Memory B cell (primary cell): ENCODE data around the gene ATP10B.
A peak's percentile ranks its signal among the peaks of the same experiment; 100 is the strongest.
"Not testable (repeated sequence)": the region's sequence is repeated elsewhere in the genome, so short reads cannot be mapped to it uniquely, and the experiment has no call there.

ENCODE experiments used
- ATAC-seq: fragments of 150-1000 bp; cut with Tn5 transposase; 2 replicates; pipeline ENCODE4 v1.10.0; 2021; ENCODE audit warnings: low read depth, mild to moderate bottlenecking, moderate library complexity
- DNase-seq, 2 donors: peaks; one replicate each; pipeline ENCODE4 v3.0.0; 2022; ENCODE audit warnings: low spot score in 2 of 2
- H3K27ac Mint-ChIP-seq: one replicate; pipeline ENCODE4 v1.8.0; 2022; ENCODE audit warnings: mild to moderate bottlenecking, moderate library complexity, mixed read lengths
- H3K27me3 Mint-ChIP-seq: one replicate; pipeline ENCODE4 v1.8.0; 2022; ENCODE audit warnings: mixed read lengths
- H3K36me3 Mint-ChIP-seq: one replicate; pipeline ENCODE4 v1.8.0; 2022; ENCODE audit warnings: mild to moderate bottlenecking, mixed read lengths
- H3K4me1 Mint-ChIP-seq: one replicate; pipeline ENCODE4 v1.8.0; 2022; ENCODE audit warnings: mixed read lengths
- H3K4me3 Mint-ChIP-seq: one replicate; pipeline ENCODE4 v1.8.0; 2022; ENCODE audit warnings: mild to moderate bottlenecking, moderate library complexity, mixed read lengths
- H3K9me3 Mint-ChIP-seq: one replicate; pipeline ENCODE4 v1.8.0; 2022; ENCODE audit warnings: mixed read lengths

The ATP10B gene

DNA sequence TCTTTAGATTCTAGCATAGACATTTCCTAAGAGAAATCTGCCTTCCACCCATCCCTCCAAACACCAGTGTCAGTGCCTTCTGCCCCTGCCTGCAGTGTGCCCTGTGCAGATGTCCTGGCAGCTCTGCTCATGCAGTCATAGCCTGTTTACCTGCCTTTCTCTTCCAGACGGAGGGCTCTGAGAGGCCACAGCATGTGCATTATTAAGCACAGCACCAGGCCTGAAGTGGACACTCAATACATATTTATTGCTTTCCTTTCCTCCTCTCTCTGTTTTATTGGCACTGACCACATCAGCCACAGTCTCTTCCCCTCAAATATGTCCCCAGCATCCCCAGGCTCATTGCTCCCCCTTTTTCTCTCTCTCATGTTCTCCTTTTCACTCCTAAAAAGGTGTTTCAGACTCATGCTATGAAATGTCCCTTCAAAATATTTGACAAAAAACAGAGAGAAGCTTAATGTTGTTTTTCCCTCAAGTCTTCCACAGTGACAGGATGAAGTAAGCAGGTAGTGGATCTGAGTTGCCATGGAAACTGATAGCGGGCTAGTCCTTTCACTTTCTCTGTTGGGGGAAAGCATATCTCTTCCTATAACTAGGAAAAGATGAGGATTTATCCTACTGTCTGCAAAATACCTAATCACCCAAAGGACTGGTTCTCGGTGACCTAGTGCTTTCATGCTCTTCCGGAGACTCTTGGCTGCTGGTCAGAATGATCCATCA is 100.9 kb downstream of the ATP10B start:
- DNase-seq: no peak
- Mint-ChIP-seq H3K4me3 (no peak overlapping the region), H3K27me3 (peaks cover 10% of the 10 kb centered on the region), H3K9me3 (peaks cover 2% of the 10 kb centered on the region), H3K4me1 (peaks cover 2% of the 10 kb centered on the region), H3K27ac (no peak overlapping the region), H3K36me3 (no peaks in the 10 kb centered on the region)
- no peak for ATAC-seq

DNA sequence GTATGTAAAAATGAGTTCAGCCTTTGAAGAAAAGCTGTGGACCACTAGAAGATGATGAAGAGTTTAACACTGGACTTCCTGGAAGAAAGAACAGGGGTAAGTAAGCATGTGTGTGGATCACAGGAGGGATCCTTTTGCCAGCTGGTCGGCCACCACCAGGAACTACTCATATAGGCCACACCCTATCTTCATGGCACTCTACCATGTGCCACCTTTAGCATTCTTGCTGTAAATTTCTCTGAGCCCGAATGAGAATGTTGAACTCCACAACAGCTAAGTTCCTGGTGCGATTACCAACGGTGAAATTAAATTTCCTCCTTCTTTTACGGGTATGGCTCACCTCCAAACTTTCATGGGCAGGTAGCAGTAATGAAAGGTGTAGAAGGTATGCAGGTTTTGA is 102.3 kb downstream of the ATP10B start:
- no peak for ATAC-seq
- no peaks in the 10 kb centered on the region for H3K9me3 Mint-ChIP-seq
- H3K4me3 Mint-ChIP-seq: no peak overlapping the region
- H3K27ac Mint-ChIP-seq: no peak overlapping the region
- peaks cover 10% of the 10 kb centered on the region for H3K27me3 Mint-ChIP-seq
- H3K36me3 Mint-ChIP-seq: no peaks in the 10 kb centered on the region
- peaks cover 2% of the 10 kb centered on the region for H3K4me1 Mint-ChIP-seq
- no peak for DNase-seq

DNA sequence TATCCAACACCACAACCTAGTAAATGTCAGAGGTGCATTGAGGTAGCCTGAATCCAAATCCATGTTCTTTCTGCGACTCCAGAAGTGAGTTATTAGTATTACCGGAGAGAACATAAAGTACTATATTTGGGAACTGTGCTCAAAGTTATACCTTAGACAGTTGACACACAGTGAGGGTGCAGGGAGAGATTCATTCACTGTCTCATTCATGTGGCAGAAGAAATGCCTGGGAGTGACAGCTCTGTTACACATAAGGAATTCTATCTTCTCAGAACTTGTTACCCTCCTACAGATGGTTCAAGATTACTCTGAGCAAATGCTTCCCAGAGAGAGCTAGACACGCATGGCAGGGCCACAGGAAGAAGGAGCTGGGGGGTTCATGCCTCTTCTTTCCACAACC is 103.0 kb downstream of the ATP10B start:
- no peak overlapping the region for H3K27ac Mint-ChIP-seq
- H3K36me3 Mint-ChIP-seq: no peaks in the 10 kb centered on the region
- ATAC-seq (no peak), DNase-seq (no peak)
- H3K27me3 Mint-ChIP-seq: peaks cover 10% of the 10 kb centered on the region
- H3K9me3 Mint-ChIP-seq: no peaks in the 10 kb centered on the region
- no peak overlapping the region for H3K4me3 Mint-ChIP-seq
- H3K4me1 Mint-ChIP-seq: peaks cover 2% of the 10 kb centered on the region

DNA sequence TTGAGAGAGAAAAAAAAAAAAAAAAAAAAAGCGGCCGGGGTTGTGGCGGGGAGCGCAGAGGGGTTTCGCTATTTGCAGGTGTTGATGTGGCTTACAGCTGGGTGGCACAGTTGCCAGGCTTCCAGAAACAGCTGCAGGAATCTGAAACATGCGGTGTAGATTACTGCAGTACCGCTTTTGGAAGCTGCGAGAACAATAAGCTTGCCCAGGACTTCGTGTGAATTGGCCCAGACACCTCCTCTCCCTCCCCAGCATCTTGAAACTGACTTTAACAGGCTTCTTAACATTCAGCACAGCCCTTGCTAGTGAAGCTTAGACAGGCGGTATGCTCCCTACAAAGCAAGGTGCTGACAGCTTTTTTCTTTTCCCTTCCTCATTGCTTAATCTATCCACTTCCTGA is 104.0 kb downstream of the ATP10B start:
- Mint-ChIP-seq H3K27ac (no peak overlapping the region), H3K9me3 (no peaks in the 10 kb centered on the region), H3K4me3 (no peak overlapping the region), H3K36me3 (no peaks in the 10 kb centered on the region), H3K4me1 (peaks cover 2% of the 10 kb centered on the region), H3K27me3 (peaks cover 10% of the 10 kb centered on the region)
- no peak for ATAC-seq
- no peak for DNase-seq

DNA sequence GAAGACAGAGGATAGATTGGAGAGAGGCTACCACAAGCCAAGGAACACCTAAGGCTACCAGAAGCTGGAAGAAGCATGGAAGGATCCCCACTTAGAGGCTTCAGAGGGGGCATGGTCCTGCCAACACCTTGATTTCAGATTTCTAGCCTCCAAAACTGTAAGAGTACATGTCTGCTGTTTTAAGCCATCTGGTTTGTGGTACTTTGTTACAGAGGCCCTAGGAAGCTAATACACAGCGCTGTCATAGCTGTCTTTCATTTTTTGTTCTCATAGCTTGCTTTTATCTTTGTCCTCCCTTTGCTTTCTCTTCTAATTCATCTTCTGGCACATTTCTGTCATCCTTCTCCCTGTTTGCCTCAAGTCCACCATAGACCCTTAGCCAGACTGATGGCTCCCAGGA is 104.5 kb downstream of the ATP10B start:
- ATAC-seq: no peak
- H3K4me1 Mint-ChIP-seq: peaks cover 2% of the 10 kb centered on the region
- no peak for DNase-seq
- peaks cover 10% of the 10 kb centered on the region for H3K27me3 Mint-ChIP-seq
- H3K4me3 Mint-ChIP-seq: no peak overlapping the region
- no peaks in the 10 kb centered on the region for H3K9me3 Mint-ChIP-seq
- H3K36me3 Mint-ChIP-seq: no peaks in the 10 kb centered on the region
- H3K27ac Mint-ChIP-seq: no peak overlapping the region

DNA sequence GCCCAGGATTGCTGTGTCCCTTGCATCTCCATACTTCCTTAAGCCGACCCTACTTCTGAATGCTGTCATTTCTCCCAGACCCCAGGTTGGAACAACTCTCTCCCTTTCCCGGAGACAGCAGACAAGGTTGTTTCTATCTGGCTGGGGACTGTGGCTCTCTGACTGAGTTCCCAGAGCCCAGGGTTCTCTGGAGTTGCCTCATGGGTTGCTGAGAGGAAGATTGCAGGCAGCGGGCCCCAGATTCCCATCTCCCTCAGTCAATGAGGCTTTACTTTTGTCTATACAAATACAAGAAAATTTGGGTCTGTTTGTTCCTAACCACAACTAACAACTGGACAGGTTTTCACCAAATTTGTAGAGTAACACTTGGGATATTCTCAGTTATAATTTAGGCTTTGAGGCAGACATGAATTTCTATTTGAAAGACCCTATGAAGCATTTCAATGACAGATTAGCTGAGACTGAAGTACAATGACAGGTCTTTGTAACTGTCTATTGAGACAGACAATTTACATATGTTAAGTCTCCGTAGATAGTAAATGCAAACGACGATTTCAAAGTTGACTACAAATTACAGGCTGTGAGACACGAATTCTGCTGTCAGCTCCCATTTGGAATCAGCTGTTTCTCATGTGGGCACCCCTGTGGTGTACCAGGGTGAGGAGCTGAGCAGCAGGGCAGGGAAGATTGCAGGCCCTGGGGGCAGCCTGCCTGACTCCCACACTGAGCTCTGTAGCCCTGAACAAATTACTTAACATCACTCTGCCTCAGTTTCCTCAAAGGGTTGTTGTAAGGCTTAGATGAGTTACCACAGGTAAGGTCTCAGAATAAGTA is 107.5 kb downstream of the ATP10B start:
- H3K4me3 Mint-ChIP-seq: no peak overlapping the region
- no peak for ATAC-seq
- no peak overlapping the region for H3K27ac Mint-ChIP-seq
- H3K36me3 Mint-ChIP-seq: no peaks in the 10 kb centered on the region
- no peaks in the 10 kb centered on the region for H3K9me3 Mint-ChIP-seq
- H3K27me3 Mint-ChIP-seq: peaks cover 4% of the 10 kb centered on the region
- DNase-seq: no peak
- no peaks in the 10 kb centered on the region for H3K4me1 Mint-ChIP-seq

DNA sequence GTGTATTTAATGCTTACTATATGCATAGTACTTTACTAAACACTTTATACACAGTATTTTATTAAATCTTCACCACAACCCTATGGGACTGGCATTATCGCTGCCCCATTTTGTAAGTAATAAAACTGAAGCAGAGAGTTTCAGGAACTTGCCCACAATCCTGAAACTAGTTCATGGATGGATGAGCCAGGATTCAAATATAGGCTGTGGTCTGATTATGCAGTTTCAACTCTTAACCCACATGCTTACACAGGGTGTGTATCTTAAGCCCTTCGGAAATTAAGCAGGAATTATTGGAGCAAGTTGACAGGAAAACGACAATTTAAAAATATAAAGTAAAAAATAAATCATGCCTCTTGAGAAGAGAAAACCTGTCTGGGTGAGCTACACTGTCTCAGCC is 109.0 kb downstream of the ATP10B start:
- no peaks in the 10 kb centered on the region for H3K36me3 Mint-ChIP-seq
- ATAC-seq (no peak), DNase-seq (no peak)
- peaks cover 2% of the 10 kb centered on the region for H3K27me3 Mint-ChIP-seq
- no peaks in the 10 kb centered on the region for H3K4me1 Mint-ChIP-seq
- H3K4me3 Mint-ChIP-seq: no peak overlapping the region
- H3K27ac Mint-ChIP-seq: no peak overlapping the region
- H3K9me3 Mint-ChIP-seq: no peaks in the 10 kb centered on the region

DNA sequence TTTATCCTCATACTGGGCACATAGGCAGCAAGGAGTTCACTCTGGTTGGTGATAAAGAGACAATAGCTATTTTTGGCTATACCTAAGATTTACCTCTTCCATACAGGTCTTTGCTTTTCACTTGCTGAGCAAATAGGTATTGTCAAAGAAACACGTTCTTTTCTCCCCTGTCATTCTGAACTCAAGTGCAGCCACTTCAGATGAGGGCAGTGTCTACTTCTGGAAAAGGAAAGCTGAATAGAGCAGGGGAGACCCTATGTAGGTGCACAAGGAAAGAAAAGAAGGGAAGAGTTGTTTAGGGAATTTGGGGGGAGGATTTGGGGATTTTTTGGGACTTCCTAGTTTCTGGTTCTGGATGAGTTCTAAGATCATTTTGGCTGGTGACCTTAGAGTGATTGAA is 109.6 kb downstream of the ATP10B start:
- H3K4me1 Mint-ChIP-seq: no peaks in the 10 kb centered on the region
- H3K27ac Mint-ChIP-seq: no peak overlapping the region
- no peak overlapping the region for H3K4me3 Mint-ChIP-seq
- H3K36me3 Mint-ChIP-seq: no peaks in the 10 kb centered on the region
- ATAC-seq: no peak
- H3K27me3 Mint-ChIP-seq: peaks cover 2% of the 10 kb centered on the region
- no peak for DNase-seq
- H3K9me3 Mint-ChIP-seq: no peaks in the 10 kb centered on the region

DNA sequence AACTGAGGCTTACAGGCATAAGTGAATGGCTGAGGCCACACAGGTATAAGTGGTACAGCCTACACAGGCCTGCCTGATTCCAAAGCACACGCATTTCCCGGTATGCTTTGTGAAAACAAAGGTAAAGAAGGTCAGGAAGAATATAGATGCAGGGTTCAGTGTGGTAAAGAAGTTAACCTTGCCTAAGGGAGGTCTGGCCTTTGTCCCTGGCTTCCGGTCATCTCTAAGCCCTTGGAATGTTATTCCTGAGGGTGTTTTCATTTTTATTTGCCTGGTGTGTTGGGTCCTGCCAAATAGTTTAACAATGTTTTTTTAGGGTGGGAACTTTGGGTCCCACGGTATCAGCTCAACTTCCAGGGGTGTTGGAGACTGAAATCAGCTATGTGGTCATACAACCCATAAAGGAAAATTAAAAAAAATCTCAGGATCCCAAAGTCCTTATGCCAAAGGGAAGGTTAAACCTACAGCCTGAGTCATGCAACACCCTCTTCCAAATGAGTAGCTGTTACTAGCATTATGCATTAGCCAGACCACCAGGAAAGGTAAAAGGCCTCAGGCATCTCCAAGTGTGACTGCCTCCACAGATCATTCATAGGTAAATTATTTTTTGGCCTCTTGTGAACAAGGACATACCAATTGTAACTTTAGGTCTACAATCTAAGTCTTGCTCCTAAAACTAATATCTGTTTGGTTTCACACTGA is 124.6 kb downstream of the ATP10B start:
- Mint-ChIP-seq H3K9me3 (no peaks in the 10 kb centered on the region), H3K27ac (no peak overlapping the region), H3K4me1 (no peaks in the 10 kb centered on the region), H3K27me3 (peaks cover 9% of the 10 kb centered on the region), H3K4me3 (no peak overlapping the region), H3K36me3 (no peaks in the 10 kb centered on the region)
- ATAC-seq (no peak), DNase-seq (no peak)

DNA sequence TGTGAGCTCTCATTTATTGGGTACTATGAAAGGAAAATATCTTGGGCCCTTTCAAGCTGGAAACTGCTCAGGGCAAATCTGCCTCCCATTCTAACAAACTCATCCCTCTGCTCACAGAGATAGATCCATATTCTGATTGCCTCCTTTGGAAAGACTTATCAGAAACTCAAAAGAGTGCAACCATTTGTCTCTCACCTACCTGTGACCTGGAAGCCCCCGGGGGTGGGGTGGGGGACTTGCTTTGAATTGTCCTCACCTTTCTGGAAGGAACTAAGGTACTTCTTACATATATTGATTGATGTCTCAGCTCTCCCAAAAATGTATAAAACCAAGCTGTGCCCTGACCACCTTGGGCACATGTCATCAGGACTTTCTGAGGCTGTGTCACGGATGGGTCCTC is 125.3 kb downstream of the ATP10B start:
- no peaks in the 10 kb centered on the region for H3K9me3 Mint-ChIP-seq
- H3K27ac Mint-ChIP-seq: no peak overlapping the region
- DNase-seq (no peak), ATAC-seq (no peak)
- H3K27me3 Mint-ChIP-seq: peaks cover 9% of the 10 kb centered on the region
- H3K36me3 Mint-ChIP-seq: no peaks in the 10 kb centered on the region
- no peak overlapping the region for H3K4me3 Mint-ChIP-seq
- H3K4me1 Mint-ChIP-seq: no peaks in the 10 kb centered on the region

DNA sequence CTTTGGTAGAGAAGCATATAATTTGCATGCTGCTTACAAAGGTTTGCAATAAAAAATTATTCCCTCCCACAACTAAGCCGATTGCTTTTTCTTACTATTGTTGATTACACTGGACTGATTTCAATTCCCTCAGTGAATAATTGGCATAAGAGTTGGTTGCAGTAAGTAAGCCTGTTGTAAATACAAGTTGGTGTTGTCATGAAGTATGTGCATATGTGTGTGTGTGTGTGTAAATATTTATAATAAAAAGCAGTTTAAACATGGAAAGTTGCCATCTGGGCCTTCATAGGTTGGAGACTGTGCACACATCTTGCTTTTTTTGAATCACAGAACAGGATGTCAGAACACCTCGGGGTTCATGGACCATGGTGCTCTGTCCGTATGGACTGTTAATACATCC is 131.2 kb downstream of the ATP10B start:
- no peak for DNase-seq
- Mint-ChIP-seq H3K27ac (no peak overlapping the region), H3K27me3 (peaks cover 2% of the 10 kb centered on the region)

DNA sequence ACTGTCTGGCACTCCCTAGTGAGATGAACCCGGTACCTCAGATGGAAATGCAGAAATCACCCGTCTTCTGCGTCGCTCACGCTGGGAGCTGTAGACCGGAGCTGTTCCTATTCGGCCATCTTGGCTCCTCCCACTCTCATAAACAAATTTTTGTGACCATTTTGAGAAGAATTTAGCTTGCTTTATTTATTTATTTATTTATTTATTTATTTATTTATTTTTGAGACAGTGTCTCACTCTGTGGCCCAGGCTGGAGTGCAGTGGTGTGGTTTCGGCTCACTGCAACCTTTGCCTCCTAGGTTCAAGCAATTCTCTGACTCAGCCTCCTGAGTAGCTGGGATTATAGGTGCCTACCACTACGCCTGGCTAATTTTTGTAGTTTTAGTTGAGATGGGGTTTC is 136.5 kb downstream of the ATP10B start:
- not testable (repeated sequence) for H3K4me1 Mint-ChIP-seq, H3K9me3 Mint-ChIP-seq, H3K4me3 Mint-ChIP-seq, ATAC-seq, DNase-seq, H3K27me3 Mint-ChIP-seq, H3K27ac Mint-ChIP-seq, H3K36me3 Mint-ChIP-seq

More for the DNA sequence above, 131.2 kb downstream of the ATP10B start:
- ATAC-seq: no peak
- Mint-ChIP-seq H3K36me3 (no peaks in the 10 kb centered on the region), H3K4me1 (no peaks in the 10 kb centered on the region), H3K9me3 (no peaks in the 10 kb centered on the region), H3K4me3 (no peak overlapping the region)

DNA sequence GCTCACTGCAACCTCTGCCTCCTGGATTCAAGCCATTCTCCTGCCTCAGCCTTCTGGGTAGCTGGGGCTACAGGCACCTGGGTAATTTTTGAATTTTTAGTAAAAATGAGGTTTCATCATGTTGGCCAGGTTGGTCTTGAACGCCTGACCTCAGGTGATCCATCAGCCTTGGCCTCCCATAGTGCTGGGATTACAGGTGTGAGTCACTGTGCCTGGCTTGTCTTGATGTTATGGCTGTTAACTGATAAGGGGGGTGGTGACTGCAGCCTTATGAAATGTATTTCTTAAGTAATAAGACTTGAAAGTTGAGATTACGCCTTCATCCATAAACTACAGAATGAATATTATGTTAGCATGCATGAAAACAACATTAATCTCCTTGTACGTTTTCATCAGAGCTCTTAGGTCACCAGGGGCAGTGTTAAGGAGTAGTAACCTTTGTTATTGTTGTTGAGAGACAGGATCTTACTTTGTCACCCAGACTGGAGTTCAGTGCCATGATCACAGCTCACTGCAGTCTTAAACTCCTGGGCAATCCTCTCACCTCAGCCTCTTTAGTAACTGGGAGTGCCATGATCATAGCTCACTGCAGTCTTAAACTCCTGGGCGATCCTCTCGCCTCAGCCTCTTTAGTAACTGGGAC is 148.3 kb downstream of the ATP10B start:
- Mint-ChIP-seq H3K27ac (no peak overlapping the region), H3K27me3 (peaks cover 8% of the 10 kb centered on the region), H3K9me3 (no peaks in the 10 kb centered on the region), H3K4me3 (no peak overlapping the region), H3K4me1 (no peaks in the 10 kb centered on the region), H3K36me3 (peaks cover 2% of the 10 kb centered on the region)
- ATAC-seq (no peak), DNase-seq (no peak)

DNA sequence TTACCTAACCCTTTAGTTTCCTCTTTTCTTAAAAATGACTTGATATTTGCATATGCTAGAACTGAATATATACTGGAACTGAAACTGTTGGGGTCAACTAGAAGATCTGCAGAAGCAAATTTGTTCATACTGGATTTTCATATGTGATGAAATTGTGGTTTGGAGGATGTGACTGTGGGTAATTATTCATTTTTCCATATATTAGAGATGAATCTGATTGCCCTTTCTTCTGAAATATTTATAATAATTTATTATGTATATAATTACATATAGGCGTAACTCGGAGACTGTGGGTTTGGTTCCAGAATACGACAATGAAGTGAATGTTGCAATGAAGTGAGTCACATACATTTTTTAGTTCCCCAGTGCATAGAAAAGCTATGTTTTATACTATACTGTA is 149.1 kb downstream of the ATP10B start:
- Mint-ChIP-seq H3K4me1 (no peaks in the 10 kb centered on the region), H3K4me3 (no peak overlapping the region), H3K9me3 (no peaks in the 10 kb centered on the region), H3K36me3 (peaks cover 2% of the 10 kb centered on the region), H3K27ac (no peak overlapping the region), H3K27me3 (peaks cover 7% of the 10 kb centered on the region)
- no peak for DNase-seq
- ATAC-seq: peak; percentile 61
